CD4-positive, alpha-beta T cell treated with Interleukin-4 for 4 hours (primary cell): ENCODE data around the gene TMEM258.

Source experiments
- DNase-seq: peaks from one replicate; pipeline ENCODE4 v3.0.0-alpha.2; 2020

TMEM258 gene

DNA sequence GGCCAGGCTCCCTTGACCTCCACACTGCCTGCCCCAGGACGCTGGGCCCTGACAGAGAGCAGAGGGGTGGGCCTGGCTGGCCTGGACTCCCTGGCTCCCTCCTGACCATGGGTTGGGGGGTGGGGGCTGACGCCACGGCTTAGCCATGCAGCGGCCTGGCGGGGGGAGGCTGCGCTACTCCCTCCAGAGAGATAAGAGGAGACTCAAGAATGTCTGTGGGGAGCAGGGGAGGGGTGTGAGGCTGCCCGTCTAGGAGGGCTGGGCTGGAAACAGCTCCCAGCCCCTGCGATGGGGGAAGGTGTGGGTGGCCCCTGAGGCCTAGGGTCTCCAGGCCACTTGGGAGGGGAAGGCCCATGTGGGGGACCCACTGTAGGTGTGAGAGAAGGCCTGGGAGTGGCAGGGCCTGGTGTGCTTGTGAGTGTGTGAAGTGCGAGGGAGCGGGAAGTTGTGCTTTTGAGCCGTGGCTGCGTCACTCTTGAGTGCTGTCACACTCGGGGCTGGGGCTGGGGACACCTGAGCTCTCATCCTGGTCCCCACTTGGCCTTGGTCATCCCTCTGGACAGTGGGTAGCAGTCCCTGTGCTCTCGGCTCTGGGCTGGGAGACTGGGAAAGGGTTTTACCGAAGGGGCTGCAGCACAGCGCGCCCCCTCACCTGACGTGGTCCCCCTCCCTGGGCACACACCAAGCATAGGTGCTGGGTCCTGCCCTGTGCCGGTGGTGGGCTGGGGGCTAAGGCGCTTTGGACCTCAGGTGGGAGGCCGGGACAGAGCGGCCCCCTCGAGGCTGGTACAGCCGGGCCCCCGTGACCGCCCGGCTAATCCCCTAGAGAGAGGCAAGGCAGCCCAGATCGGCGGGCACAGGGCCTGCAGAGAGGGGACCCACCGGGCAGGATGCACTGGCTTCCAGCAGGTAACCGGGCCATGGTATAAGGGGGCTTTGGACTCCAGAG is 37.6 kb downstream of the TMEM258 start:
- no peak for DNase-seq

DNA sequence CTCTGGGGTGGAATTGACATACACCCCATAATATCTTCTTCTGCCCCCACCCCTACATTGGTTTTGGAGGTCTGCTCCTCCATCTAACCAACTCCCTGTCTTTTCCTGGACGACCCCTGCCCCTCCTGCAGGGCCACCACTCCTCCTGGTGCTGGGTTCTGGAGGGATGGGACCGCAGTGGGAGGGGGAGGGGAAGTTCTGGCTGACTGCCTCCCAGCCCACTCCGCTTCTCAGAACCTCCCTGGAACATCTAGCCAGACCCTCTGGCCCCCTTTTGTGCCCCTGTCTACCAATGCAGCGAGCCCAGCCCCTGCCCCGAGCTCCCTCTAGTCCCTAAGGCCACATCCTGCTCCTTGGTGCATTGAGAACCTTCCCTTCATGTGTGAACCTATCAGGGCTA is 38.7 kb downstream of the TMEM258 start:
- DNase-seq: no peak

DNA sequence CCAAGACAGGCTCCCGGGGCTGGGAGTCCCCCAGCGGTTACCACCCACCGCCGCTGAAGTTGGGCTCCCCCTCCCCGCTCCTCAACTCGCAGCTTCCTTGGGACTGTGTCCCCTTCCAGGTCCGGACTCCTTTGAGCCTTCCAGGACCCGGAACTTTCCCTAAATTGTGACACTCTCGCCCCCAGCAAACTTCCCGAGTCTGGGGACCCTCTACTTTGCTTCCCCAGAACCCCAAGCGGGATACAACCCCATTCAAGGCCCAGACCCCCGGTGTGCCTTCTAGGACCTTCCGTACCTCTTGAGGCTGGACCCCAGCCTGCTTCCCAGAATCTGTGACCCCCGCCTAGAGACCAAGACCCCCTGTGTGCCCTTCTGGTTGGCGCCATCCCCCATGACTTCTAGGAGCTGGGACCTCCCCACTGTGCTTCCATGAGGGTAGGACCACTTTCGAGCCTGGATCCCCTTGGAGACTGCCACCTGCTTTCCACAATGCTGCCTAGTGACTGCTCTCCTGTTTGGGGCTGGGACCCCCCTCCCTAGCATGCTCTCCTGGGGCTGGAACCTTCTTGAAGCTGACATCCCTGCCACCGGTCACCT is 39.4 kb downstream of the TMEM258 start:
- no peak for DNase-seq

DNA sequence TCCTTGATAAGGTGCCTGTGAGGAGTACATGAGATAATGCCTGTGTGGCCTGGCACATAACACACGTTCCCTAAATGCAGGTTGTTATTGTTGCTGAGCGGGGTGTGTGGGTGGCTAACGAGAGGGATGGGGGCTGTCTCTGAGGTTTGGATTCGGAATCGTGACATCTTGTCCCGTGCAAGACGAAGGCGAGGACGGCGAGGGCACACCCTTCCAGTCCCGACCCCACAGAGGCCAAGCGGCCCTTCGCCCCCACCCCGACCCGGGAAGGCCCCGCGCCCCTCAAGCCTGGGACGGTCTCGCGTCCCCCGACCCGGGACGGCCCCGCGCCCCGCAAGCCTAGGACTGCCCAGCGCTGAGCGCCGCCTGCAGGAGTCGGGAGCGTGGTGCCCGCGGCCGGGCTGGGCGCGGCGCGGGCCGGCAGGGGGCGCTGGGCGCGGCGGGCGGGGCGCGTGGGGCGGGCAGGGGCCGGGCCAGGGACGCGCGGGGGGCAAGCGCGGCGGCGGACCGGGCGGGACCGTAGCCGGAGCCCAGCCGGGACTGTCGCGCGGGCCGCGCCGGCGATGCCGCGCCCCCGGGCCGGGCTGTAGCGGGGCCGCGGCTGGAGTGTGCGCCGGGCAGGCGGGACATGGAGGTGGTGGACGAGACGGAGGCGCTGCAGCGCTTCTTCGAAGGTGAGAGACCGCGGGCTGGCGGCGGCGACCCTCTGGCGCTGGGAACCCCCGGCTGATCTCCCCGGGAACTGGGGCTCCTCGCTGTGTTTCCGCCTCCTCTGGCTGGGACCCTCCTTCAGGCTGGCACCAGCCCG is 40.1 kb downstream of the TMEM258 start, which contains the start of gene MYRF:
MYRF (plus strand) TSS at position 520 of the 808 bp plus-strand sequence; CDS start at position 629, 109 bp downstream.
- DNase-seq: peak; percentile 19

DNA sequence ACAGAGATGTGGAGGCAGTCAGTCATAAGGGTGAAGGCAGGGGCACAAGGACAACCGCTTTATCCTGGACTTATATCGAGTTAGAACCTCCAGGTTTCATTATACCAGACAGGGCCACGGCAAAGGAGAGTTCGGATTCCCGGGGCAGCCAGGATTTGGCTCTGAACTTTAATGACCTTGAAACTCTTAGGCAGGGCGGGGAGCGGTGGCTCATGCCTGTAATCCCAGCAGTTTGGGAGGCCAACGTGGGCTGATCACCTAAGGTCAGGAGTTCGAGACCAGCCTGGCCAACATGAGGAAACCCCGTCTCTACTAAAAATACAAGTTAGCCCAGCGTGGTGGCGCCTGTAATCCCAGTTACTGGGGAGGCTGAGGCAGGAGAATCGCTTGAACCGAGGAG is 41.0 kb downstream of the TMEM258 start:
- DNase-seq: no peak

DNA sequence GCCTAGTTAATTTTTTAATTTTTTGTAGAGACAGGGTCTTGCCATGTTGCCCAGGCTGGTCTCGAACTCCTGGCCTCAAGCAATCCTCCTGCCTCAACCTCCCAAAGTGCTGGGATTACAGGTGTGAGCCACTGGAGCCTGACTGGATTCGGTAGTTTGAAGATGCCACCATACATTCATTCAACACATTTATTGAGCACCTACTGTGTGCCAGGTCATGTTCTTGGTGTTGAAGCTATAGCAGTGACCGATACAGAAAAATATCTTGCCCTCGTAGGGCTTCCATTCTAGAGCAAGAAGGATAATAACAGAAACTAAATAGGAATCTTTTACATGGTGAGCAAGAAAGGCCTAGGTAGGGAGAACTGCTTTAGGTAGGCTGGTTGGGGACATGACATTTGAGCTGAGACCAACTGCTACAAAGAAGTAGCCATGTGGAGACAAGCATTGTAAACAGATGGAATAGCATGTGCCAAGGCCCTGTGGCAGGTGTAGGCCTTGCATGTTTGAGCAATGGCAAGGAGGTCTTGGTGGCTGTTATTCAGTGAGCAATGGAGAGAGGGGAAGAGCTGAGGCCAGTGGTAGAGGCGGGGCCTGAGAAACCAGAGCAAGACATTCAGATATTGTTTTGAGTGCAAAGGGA is 41.6 kb downstream of the TMEM258 start:
- DNase-seq: no peak

DNA sequence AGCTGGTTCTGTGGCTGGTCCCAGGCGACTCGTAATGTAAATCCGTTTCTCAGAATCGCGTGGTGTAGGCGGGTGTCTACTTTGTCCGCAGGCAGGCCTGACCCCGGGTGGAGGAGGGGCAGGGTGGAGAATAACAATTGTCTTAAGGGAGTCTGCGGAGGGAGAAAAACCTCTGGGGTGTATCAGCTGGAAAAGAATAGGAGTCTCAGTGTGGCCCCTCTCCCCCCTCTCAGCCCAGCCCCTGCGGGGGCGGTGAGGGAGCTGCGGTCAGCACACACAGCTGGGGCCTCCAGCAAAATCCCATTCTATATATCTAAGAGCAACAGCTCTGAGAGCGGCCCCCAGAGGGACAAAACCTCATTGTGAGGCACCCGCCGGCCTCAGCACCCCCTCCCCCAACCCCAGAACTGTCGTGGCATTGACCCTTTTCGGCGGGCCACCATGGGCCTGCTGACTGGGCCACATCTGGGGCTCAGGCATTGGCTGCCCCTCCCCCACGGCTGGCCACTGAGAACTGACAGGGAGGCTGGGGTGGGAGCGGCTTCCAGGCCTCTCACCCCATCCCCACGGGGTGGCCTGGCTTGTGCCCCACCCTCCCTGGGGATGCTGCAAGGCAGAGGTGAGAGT is 42.7 kb downstream of the TMEM258 start:
- no peak for DNase-seq

DNA sequence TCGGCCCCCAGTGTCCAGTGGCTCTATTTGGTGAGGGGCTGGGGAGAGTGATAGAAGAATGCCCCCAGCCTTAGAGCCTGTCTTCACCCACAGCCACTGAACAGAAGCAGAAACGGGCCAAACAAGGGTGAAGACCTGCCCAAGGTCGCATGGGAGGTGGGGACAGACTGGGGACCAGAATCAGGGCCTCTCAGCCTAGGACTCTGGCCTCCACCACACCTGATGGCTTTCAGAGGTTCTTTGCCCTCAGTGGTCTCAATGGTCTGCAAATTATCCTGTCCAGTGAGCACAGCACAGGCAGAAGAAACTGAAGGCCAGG is 44.5 kb downstream of the TMEM258 start:
- no peak for DNase-seq

DNA sequence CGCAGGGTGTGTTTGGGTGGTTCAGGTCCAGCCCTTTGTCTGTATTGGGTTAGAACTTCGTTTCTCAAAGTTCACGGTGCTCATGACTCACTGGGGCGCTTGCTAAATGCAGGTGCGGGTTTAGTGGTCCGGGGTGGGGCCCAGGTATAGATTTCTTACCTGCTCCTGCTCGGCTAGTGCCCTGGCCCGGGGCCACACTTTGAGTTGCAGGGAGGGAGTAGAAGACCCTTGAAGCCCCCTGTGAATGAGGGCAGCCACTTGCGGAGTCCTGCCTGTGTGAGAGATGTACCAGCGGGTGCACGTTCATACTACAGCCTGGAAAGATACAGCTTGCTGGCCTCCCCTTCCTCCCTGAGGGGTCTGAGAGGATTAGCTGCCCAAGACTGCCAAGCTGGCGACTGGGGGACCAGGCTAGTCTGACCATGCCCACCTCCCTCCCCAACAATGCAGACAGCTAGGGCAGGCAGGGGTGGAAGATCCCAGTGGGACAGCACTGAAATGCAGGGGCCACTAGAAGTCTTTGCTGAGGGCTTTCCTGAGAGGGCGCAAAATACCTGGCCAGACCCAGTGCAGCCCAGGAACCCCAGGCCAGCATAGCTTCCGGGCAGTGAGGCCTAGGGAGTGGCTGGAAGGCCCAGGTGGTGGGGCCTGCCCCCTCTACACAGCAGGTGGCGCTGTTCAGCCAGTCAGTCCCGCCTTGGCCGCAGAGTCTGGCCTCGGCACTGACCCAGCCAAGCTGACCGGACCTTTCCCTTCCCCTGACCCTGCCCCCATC is 45.0 kb downstream of the TMEM258 start:
- peak; percentile 8 for DNase-seq

DNA sequence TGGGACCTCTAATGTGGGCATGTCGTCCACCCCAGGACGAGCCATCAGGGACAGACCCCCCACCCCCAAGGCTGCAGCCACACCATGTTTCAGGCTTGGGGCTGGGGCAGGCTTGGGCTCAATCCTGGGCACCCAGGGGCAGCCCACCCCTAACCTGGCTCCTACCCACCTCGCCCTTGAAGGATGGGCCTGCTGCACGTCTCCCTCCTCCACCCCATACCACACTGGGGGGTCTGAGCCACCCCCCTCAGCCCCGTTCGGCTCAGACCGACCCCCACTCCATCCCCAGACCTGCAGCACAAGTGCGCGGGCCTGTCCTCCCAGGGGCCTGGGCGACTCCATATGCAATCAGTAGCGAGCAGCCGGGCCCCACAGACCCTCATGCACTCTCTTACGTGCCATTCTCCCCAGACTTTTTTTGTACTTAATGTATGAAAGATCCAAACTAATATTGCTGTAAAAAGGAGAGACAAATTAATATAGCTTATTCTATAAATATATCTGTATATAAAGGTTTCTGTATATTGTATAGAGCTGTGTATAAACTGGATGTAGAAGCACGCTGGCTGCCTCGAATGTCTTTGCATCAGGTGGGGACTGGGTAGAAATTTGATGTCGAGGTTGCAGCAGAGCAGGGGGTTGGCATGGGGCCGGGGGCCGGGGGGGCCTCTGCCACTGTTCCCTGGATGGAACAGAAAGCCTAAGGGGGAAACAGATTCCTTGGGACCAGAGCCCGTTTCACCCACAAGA is 45.8 kb downstream of the TMEM258 start:
- DNase-seq: no peak

DNA sequence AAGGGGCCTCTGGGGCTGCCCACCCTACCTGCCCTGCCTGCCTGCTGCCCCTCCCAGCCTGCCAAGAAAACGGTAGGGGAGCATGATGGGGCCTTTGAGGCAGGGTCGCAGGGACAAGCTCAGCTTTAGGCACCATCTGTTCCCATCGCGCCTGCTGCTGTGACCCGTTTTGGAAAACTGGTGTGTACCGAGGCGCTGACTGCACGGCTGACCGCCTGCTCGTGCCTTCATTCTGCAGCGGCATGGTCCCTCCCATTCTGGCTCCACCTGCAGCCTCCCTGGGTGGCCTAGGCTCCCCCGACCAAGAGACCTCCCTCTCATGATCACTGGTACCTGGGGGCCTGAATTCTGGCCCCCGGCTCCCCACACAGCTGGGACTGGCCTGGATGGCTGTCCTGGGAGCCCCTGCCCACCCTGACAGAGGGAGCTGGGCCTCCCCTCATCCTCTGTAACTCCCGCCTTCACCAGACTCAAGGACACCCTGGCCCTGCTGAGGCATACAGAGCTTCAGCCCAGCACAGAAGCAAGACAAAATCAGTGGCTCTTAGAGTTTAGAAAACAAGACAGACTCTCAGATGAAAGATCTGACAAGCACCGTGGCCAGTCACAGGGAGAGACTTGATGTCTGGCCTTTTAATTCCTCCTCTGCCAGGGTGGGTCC is 46.5 kb downstream of the TMEM258 start:
- no peak for DNase-seq

DNA sequence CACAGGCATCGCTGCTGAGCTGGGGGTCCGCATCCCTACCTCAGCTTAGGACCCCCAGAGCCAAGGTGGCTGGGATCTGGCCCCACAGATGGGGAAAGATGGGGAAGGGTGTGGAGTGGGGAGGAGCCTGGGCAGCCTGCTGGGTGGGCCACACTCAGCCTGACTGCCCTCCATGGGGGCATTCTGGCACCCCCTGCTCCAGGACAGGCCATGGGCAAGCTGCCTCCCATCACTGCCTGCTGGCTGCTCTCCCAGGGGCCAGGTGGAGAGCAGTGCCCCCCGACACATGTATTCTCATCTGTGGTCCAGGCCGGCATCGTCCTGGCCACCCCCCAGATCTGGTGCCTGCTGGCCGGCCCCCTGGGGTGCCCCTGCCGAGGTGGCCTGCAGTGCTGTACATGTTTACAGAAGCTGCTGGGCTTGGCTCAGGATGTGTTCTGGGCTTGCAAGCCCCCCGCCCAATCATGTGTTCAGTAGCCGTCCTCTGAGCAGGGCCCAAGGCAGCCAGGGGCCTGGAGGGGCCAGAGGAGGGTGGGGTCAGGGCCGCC is 47.7 kb downstream of the TMEM258 start:
- no peak for DNase-seq

DNA sequence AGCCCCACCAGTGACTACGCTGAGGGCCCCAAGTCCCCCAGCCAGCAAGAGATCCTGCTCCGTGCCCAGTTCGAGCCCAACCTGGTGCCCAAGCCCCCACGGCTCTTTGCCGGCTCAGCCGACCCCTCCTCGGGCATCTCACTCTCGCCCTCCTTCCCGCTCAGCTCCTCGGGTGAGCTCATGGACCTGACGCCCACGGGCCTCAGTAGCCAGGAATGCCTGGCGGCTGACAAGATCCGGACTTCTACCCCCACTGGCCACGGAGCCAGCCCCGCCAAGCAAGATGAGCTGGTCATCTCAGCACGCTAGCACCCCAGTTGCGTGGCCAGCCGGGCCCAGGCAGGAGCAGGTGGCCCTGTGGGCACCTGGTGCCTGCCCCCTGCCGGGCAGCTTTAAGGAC is 48.2 kb downstream of the TMEM258 start:
- no peak for DNase-seq

DNA sequence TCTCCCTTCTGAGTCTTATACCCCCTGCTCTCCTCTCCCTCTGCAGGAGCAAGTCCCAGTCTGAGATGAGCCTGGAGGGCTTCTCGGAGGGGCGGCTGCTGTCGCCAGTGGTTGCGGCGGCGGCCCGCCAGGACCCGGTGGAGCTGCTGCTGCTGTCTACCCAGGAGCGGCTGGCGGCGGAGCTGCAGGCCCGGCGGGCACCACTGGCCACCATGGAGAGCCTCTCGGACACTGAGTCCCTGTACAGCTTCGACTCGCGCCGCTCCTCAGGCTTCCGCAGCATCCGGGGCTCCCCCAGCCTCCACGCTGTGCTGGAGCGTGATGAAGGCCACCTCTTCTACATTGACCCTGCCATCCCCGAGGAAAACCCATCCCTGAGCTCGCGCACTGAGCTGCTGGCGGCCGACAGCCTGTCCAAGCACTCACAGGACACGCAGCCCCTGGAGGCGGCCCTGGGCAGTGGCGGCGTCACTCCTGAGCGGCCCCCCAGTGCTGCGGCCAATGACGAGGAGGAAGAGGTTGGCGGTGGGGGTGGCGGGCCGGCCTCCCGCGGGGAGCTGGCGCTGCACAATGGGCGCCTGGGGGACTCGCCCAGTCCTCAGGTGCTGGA is 48.8 kb downstream of the TMEM258 start:
- no peak for DNase-seq

DNA sequence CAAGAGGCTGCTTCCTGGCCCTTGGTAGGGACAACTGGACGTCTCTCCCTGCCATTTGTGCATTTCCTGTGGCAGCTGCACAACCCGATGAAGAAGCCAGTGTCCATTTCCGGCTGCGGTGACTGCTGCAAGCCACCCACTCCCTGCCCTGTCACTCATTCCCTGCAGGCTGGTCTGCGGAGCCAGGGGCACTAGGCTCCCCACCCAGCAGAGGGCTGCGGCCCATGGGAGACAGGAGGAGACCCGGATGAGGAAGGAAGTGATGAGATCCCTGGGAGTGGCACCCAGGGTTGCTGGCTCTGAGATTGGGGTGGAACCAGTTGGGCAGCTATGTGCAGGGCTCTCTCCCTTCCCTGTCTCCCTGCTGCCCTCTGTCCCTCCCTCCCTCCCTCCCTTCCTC is 50.0 kb downstream of the TMEM258 start:
- no peak for DNase-seq

DNA sequence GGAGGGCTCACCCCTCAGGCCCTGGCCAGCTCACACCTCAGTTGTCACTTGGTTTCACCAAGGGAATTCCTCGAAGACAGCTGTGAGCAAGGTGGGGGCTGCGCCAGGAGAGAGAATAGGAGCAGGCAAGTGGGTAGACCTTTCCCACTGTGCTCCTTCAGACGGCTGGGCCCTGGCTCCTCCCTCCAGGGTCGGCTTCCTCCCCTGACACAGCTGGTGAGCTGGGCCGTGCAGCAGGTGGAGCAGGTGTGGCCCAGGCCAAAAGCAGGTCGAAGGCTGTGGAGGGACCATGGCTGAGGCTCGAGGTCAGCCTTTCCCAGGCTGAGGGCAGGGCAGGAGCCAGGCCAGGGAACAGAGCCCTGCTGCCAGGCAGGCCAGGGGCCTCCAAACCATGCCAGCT is 52.4 kb downstream of the TMEM258 start:
- no peak for DNase-seq

DNA sequence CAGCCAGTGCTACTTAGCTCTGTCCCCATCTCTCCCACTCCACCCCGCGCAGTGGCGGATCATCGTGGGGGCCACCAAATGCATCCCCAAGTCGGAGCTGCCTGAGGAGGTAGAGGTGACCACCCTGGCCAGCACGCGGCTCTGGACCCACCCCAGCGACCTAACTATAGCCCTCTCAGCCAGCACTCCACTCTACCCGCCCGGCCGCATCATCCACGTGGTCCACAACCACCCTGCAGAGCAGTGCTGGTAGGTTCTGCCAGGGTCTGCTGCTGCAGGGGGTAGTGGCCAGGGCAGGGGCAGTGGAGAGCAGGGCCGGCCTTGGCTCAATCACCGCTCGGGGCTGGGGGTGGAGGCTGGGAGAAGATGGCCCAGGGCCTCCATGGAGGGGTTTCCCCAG is 53.0 kb downstream of the TMEM258 start:
- DNase-seq: no peak
